Lower leg skin (tissue), 4 donors: Measurements from ENCODE around the gene HMBS. TPM values are rescaled to one million over a fixed set of nuclear protein-coding genes. Genes with fewer than 3 reads are reported as not detected.

Source experiments
- DNase-seq, 2 donors: peaks; one replicate each; pipeline ENCODE4 v3.0.0-alpha.2; 2019; ENCODE audit warnings: low spot score in 2 of 2
- H3K4me3 ChIP-seq: fragments of 200-600 bp; sonication (generic); 2 replicates; pipeline ENCODE4 v1.5.1; 2017; ENCODE audit warnings: mild to moderate bottlenecking, low read depth; ENCODE audit not compliant: poor library complexity, severe bottlenecking
- CTCF ChIP-seq, 3 donors: fragments of 450-650 bp; IDR thresholded peaks; one replicate each; pipeline ENCODE4 v1.5.1; 2016; ENCODE audit warnings: antibody characterized with exemption in 3 of 3, mild to moderate bottlenecking in 3 of 3, moderate library complexity in 2 of 3
- POLR2A ChIP-seq, 2 donors: fragments of 450-650 bp; IDR thresholded peaks; one replicate each; pipeline ENCODE4 v1.6.1; 2016 to 2017; ENCODE audit warnings: antibody characterized with exemption in 2 of 2, mild to moderate bottlenecking in 1 of 2, moderate library complexity in 1 of 2
- WGBS, 2 donors: methylation state at CpG; one replicate each; pipeline ENCODE4 v1.1.5; 2018; 5-methylcytosine and 5-hydroxymethylcytosine counted together
- intact Hi-C: fragments of 100-400 bp; cut with DNase I; formaldehyde crosslinking; loops from one replicate; pipeline ENCODE4 v1.15.0; 2023; ENCODE audit warnings: low total_unique reads
- total RNA-seq, 4 donors: library from RNA; depleted of rRNA; stranded (reverse); fragments of >200 nt; gene quantifications; one replicate each; pipeline ENCODE4 v1.1.0, GENCODE V29; 2016

Gene HMBS
- total RNA-seq, 4 donors from 2014 or later = 8.8 to 11.9 (median 11.1) TPM

GRCh38 chr11:119120639-119121007 is 35.9 kb downstream of the HMBS start:
- no peak for DNase-seq

GRCh38 chr11:119121008-119121810 is 36.5 kb downstream of the HMBS start, which contains the start of gene HINFP:
Gene HINFP (plus strand): TSS chr11:119121580. CDS start chr11:119126945, 5,365 bp downstream.
- 0 to 1% methylated on average over 23 to 39 of the region's 54 CpGs for WGBS, 2 donors
- TF ChIP-seq POLR2A (IDR thresholded peaks at IDR 0.05) (no peak), CTCF (IDR thresholded peaks at IDR 0.05) (no peak)
- peak; percentile 99 to 100 for DNase-seq
- intact Hi-C loops = no loop called here
- H3K4me3 ChIP-seq = peak within 1 kb of the TSS; percentile 80

More at GRCh38 chr11:119120639-119121007, 35.9 kb downstream of the HMBS start:
- H3K4me3 ChIP-seq = no peak overlapping the region
- WGBS, 2 donors = 14 to 18% methylated on average over 5 of the region's 5 CpGs
- TF ChIP-seq POLR2A (IDR thresholded peaks at IDR 0.05) = no peak
- TF ChIP-seq CTCF (IDR thresholded peaks at IDR 0.05) = no peak
- intact Hi-C loops = no loop called here

GRCh38 chr11:119121811-119122124 is 37.1 kb downstream of the HMBS start:
- intact Hi-C loops = no loop called here
- peak overlapping the region; percentile 80 for H3K4me3 ChIP-seq
- TF ChIP-seq CTCF (IDR thresholded peaks at IDR 0.05) = no peak
- TF ChIP-seq POLR2A (IDR thresholded peaks at IDR 0.05) = no peak
- 0% methylated on average over 16 to 19 of the region's 20 CpGs for WGBS, 2 donors
- DNase-seq = no peak

GRCh38 chr11:119125821-119126220 is 41.1 kb downstream of the HMBS start:
- TF ChIP-seq POLR2A (IDR thresholded peaks at IDR 0.05) = no peak
- no peak for TF ChIP-seq CTCF (IDR thresholded peaks at IDR 0.05)
- intact Hi-C loops = no loop called here

GRCh38 chr11:119126675-119127268 is 42.1 kb downstream of the HMBS start:
- 43 to 50% methylated on average over 5 of the region's 5 CpGs for WGBS, 2 donors
- DNase-seq = no peak
- intact Hi-C loops = no loop called here
- TF ChIP-seq POLR2A (IDR thresholded peaks at IDR 0.05) (no peak), CTCF (IDR thresholded peaks at IDR 0.05) (no peak)
- no peak overlapping the region for H3K4me3 ChIP-seq

More at GRCh38 chr11:119125821-119126220, 41.1 kb downstream of the HMBS start:
- no peak for DNase-seq
- WGBS, 2 donors = 63 to 74% methylated on average over 6 of the region's 6 CpGs
- H3K4me3 ChIP-seq = no peak overlapping the region
